Cerebellar nuclear complex (tissue), 1 donor: Measurements from ENCODE around the gene TNXB.
"Not testable (repeated sequence)": the region's sequence is repeated elsewhere in the genome, so short reads cannot be mapped to it uniquely, and the experiment has no call there.

Experiments used
- DNase-seq, 2 experiments: peaks; one replicate each; lab custom pipeline; 2025; lab: John Stamatoyannopoulos, UW

The TNXB gene

DNA sequence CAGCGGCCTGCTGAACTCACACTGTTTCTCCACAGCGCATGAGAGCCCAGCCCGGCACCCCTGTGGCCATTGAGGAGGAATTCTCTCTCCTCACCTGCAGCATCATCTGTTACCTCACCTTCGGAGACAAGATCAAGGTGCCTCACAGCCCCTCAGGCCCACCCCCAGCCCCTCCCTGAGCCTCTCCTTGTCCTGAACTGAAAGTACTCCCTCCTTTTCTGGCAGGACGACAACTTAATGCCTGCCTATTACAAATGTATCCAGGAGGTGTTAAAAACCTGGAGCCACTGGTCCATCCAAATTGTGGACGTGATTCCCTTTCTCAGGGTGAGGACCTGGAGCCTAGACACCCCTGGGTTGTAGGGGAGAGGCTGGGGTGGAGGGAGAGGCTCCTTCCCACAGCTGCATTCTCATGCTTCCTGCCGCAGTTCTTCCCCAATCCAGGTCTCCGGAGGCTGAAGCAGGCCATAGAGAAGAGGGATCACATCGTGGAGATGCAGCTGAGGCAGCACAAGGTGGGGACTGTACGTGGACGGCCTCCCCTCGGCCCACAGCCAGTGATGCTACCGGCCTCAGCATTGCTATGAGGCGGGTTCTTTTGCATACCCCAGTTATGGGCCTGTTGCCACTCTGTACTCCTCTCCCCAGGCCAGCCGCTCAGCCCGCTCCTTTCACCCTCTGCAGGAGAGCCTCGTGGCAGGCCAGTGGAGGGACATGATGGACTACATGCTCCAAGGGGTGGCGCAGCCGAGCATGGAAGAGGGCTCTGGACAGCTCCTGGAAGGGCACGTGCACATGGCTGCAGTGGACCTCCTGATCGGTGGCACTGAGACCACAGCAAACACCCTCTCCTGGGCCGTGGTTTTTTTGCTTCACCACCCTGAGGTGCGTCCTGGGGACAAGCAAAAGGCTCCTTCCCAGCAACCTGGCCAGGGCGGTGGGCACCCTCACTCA, 69.5 kb downstream of the TNXB start:
- not testable (repeated sequence) for DNase-seq

DNA sequence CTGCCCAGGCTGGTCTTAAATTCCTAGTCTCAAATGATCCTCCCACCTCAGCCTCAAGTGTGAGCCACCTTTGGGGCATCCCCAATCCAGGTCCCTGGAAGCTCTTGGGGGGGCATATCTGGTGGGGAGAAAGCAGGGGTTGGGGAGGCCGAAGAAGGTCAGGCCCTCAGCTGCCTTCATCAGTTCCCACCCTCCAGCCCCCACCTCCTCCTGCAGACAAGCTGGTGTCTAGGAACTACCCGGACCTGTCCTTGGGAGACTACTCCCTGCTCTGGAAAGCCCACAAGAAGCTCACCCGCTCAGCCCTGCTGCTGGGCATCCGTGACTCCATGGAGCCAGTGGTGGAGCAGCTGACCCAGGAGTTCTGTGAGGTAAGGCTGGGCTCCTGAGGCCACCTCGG, 70.3 kb downstream of the TNXB start:
- not testable (repeated sequence) for DNase-seq

DNA sequence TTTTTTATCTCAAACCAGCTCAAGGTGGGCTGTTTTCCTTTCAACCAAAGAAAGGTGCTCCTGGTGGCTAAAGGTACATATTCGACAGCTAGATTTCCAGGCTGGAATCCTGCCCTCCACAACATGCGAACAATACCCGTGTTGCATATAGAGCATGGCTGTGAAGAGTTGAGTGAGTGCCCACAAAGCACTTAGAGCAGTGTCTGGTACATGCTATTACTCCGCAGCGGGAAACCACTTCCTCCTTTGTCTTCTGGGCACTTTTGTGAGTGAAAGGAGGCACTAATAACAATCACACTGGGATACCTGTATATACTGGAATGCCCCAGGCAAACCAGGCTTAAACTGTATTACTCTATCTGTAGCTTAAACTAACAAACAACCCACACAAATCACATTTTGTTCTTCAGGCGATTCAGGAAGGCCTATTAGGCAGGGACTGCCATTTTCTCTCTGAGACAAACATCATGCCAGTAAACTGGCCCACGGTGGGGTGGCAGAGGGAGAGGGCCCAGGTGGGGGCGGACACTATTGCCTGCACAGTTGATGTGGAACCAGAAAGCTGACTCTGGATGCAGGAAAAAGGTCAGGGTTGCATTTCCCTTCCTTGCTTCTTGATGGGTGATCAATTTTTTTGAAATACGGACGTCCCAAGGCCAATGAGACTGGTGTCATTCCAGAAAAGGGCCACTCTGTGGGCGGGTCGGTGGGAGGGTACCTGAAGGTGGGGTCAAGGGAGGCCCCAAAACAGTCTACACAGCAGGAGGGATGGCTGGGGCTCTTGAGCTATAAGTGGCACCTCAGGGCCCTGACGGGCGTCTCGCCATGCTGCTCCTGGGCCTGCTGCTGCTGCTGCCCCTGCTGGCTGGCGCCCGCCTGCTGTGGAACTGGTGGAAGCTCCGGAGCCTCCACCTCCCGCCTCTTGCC, 71.3 kb downstream of the TNXB start, which contains the start of gene CYP21A2:
Gene CYP21A2, plus strand, starts transcription at position 818 of the 927 bp plus-strand sequence. Its CDS starts 8 bp downstream, at position 826.
- not testable (repeated sequence) for DNase-seq

DNA sequence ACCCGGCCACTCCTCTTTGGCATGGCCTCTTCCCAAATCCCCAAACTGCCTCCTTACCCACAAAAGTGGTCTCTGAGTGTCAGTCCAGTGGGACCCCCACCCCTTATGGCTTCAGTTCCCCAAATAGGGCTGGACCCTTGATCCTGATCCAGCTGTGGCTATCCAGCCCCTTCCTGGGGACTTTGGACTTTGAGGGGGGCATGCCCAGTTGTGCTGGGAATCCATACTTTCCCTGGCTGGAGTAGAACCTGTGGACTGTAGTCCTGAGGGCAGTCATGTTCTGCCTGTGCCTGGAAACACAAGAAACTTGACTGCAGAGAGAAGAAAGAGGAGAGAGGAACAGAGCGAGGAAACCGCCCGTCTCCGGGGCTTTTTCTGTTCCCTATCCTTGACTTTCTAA, 72.0 kb downstream of the TNXB start:
- DNase-seq, result not testable (repeated sequence)

DNA sequence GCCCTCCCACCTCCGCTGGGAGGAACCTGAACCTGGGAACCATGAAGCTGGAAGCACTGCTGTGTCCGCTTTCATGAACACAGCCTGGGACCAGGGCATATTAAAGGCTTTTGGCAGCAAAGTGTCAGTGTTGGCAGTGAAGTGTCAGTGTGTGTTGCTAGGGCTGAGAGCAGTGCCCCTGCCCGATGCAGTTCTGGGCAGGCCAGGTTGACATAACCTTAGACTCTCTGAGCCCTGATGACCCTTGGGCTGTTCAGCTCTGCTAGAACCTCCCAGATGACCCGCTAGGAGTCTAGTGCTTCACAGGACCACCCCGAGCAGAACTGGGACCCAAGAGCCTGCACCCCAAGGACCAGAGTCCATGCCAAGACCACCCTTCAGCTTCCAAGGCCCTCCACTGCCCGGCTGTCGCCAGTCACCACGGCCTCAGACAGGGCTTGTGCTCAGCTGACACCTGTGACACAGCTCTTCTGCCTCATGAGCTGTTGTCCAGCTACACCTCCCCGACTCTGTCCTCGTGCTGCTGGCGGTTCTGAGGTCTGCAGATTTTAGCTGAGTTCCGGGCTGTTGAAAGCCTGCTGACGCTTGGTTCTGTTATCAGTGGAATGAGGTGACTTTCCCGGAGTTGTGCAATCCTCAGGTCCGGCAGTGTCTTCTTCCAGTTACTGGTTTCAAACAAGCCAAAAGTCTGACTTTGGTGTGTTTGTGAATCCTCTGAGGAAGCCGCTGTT, 73.7 kb downstream of the TNXB start:
- DNase-seq, result not testable (repeated sequence)

DNA sequence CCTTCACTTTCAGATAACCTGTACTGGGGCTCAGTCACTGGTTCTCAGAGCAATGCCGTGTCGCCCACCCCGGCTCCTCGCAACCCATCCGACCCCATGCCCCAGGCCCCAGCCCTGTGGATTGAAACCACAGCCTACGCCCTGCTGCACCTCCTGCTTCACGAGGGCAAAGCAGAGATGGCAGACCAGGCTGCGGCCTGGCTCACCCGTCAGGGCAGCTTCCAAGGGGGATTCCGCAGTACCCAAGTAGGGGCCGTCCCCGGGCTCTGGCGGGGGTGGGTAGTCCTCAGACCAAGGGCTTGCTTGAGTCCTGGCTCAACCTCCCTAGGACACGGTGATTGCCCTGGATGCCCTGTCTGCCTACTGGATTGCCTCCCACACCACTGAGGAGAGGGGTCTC, 79.6 kb downstream of the TNXB start:
- DNase-seq, result not testable (repeated sequence)

DNA sequence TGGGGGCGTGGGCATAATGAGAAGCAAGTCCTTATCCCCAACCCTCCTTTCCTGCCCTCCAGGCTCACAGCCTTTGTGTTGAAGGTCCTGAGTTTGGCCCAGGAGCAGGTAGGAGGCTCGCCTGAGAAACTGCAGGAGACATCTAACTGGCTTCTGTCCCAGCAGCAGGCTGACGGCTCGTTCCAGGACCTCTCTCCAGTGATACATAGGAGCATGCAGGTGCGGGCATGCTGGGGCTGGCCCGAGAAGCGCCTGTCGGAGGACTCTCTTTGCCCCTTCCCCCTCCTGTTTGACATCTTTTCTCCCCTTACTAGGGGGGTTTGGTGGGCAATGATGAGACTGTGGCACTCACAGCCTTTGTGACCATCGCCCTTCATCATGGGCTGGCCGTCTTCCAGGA, 80.5 kb downstream of the TNXB start:
- not testable (repeated sequence) for DNase-seq

DNA sequence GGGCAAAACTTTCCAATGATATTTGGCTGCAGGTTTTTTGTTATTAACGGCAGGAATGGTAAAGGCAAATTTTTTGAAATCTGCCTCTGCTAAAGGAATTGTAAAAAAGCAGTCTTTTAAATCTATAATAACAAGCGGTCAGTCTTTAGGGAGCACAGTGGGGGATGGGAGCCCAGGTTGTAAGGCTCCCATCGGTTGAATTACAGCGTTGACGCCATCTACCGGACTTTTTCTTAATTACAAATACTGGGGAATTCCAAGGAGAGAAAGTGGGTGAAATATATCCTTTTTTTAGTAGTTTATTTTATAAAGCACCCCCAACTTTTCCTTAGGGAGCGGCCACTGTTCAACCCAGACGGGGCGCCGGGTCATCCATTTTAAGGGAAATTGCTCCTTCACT, 87.0 kb downstream of the TNXB start:
- DNase-seq, result not testable (repeated sequence)

DNA sequence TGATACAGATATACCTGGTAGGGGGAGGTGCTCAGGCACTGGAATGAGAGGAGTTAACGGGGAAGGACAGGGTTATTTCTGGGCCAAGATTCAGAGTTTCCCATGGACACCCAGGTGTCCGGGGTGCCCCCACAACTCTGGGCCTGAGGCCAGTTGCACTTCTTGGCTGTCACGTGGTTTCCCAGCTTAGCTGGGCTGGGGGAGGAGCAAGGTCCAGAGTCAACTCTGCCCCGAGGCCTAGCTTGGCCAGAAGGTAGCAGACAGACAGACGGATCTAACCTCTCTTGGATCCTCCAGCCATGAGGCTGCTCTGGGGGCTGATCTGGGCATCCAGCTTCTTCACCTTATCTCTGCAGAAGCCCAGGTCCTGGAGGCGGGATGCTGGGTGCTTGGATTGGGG, 94.6 kb downstream of the TNXB start, which contains the start of gene C4B:
Gene C4B, plus strand, starts transcription at position 249 of the 400 bp plus-strand sequence. Its CDS starts 51 bp downstream, at position 300.
- not testable (repeated sequence) for DNase-seq

DNA sequence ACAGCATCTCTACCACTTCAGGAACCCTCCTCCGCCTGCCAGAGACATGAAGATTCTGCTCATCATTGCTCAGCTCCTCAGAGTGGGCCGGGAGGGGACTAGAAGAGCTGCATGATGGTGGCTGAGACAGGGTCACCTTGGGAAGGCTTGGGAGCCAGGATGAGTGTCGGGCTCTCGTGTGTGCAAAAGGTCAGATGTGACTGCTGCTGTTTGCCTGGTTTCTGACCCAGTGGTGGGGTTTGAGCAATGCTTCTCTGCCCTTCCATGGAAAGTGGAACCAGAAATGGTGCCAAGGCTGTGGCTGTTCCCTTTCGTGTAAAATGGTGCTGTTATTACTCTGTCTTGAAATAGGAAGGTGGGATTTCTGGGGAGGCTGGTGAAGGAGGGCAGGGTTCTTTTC, 95.4 kb downstream of the TNXB start:
- DNase-seq, result not testable (repeated sequence)

DNA sequence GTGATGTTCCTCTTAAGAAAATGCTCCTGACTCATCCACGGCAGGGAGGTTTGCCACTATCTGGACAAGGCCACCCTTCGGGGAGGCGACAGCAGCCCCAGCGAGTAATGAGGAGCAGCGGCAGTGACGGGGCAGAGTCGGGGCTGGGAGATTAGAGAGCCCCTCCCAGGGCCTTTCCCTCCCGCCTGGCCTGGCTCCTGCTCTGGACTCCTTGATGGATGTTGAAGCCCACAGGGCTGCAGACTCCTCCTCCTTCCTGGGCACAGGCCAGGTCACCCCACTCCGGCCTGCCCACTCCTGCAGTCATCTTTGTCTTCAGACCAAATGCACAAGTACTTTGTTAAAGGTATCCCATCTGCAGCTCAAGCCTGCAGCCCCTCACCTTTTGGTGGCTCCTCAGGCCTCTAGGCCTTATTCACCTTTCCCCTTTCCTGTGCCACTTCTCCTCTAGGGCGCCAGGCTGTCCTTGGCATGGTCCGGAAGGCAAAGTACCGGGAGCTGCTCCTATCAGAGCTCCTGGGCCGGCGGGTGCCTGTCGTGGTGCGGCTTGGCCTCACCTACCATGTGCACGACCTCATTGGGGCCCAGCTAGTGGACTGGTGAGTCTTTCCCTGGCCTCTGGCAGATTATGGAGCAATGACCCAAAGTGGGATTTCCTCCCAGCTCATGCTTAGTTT, 96.1 kb downstream of the TNXB start:
- DNase-seq, result not testable (repeated sequence)

DNA sequence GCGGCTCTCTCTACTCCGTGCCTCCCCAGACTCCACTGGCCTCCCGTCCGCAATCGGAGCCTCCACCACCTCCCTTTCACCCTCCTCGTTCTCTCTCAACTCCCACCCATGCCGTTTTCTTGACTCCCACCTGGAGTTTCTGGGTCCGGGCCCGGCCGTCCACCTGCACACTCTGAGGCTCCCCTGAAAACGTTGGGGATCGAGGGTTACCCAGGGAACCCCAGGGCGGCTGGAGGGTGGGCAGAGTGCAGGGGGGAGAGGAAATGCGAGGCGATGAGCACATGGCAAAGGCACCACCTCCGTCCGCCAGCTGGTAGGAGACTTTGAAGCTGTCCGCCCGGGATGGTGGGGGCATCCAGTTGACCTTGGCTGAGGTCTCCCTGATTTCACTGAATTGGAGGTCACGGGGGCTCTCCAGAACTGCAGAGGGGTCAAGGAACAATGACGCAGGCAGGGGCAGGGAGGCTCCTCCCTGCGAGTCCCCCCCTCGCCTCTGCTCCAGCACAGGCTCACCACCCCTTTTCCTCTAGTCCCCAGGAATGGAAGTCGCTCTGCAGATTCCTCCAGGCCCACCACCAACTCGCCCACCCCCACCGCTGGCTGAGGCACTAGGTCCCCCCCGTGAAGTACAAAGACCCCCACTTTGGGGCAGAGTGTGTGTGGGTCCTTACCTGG, 98.1 kb downstream of the TNXB start:
- DNase-seq, result not testable (repeated sequence)

DNA sequence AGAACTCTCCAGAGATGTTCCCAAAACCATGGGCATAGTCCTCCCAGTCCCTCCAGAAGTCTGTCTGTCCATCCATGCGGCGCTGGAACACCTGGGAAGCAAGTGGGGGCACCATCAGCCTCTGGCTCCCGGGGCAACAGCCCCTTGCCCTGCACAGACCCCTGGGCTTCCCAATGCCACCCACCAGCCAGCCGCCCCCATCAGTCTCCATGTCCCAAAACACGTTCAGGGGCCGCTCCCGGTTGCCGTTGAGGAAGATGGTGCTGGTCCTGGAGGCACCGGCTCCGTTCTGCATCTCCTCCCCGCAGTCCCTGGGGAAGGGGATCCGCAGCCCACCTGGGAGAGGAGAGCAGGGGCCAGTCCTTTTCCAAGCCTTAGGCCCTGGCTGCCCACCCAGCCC, 99.6 kb downstream of the TNXB start:
- not testable (repeated sequence) for DNase-seq

DNA sequence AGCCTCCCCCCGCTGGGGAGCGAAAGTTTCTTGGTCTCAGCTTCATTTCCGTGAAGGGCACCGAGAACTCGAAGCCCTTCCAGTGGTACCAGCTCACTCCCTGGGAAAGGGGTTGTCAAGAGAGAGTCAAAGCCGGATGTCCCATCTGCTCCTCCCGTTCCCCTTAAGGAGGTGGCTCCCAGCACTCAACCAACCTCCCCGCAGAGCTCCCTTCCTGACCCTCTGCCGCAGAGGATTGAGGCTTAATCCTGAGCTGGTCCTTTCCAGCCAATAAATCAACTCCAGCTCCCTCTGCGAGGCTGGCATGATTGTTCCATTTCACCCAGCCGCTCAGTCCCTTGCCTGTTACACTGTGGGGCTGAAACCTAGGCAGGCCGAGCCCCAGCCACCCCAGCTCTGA, 100.5 kb downstream of the TNXB start:
- not testable (repeated sequence) for DNase-seq

DNA sequence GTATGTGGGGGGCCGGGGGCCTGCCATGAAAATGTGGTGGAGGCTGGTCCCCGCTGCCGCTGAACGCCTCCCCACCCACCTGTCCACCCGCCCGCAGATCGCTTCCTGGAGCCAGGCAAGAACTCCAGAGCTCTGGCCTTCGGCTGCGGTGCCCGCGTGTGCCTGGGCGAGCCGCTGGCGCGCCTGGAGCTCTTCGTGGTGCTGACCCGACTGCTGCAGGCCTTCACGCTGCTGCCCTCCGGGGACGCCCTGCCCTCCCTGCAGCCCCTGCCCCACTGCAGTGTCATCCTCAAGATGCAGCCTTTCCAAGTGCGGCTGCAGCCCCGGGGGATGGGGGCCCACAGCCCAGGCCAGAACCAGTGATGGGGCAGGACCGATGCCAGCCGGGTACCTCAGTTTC, 101.1 kb downstream of the TNXB start:
- not testable (repeated sequence) for DNase-seq

DNA sequence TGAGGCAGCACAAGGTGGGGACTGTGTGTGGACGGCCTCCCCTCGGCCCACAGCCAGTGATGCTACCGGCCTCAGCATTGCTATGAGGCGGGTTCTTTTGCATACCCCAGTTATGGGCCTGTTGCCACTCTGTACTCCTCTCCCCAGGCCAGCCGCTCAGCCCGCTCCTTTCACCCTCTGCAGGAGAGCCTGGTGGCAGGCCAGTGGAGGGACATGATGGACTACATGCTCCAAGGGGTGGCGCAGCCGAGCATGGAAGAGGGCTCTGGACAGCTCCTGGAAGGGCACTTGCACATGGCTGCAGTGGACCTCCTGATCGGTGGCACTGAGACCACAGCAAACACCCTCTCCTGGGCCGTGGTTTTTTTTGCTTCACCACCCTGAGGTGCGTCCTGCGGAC, 102.1 kb downstream of the TNXB start:
- not testable (repeated sequence) for DNase-seq

DNA sequence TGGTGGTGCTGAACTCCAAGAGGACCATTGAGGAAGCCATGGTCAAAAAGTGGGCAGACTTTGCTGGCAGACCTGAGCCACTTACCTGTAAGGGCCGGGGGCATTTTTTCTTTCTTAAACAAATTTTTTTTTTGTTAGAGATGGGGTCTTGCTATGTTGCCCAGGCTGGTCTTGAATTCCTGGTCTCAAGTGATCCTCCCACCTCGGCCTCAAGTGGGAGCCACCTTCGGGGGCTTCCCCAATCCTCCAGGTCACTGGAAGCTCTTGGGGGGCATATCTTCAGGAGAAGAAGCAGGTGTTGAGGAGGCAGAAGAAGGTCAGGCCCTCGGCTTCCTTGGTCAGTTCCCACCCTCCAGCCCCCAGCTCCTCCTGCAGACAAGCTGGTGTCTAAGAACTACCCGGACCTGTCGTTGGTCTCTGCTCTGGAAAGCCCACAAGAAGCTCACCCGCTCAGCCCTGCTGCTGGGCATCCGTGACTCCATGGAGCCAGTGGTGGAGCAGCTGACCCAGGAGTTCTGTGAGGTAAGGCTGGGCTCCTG, 103.1 kb downstream of the TNXB start:
- not testable (repeated sequence) for DNase-seq

DNA sequence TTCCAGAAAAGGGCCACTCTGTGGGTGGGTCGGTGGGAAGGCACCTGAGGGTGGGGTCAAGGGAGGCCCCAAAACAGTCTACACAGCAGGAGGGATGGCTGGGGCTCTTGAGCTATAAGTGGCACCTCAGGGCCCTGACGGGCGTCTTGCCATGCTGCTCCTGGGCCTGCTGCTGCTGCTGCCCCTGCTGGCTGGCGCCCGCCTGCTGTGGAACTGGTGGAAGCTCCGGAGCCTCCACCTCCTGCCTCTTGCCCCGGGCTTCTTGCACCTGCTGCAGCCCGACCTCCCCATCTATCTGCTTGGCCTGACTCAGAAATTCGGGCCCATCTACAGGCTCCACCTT, 103.6 kb downstream of the TNXB start:
- DNase-seq, result not testable (repeated sequence)

DNA sequence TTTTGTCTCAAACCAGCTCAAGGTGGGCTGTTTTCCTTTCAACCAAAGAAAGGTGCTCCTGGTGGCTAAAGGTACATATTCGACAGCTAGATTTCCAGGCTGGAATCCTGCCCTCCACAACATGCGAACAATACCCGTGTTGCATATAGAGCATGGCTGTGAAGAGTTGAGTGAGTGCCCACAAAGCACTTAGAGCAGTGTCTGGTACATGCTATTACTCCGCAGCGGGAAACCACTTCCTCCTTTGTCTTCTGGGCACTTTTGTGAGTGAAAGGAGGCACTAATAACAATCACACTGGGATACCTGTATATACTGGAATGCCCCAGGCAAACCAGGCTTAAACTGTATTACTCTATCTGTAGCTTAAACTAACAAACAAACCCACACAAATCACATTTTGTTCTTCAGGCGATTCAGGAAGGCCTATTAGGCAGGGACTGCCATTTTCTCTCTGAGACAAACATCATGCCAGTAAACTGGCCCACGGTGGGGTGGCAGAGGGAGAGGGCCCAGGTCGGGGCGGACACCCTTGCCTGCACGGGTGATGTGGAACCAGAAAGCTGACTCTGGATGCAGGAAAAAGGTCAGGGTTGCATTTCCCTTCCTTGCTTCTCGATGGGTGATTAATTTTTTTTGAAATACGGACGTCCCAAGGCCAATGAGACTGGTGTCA, 104.1 kb downstream of the TNXB start:
- not testable (repeated sequence) for DNase-seq
